ENCODE measurements around the gene PDXK. TPM values are rescaled to one million over a fixed set of nuclear protein-coding genes. Genes with fewer than 3 reads are reported as not detected.

The PDXK gene
- total and polyA plus RNA-seq, 9 of the 15 experiments (the other 6 are each of a cell fraction or from before 2014, with no cell fraction given) = 5.6 to 162 (median 76.5) TPM

GRCh38 chr21:43766734-43767497 lies 48.0 kb downstream of the PDXK start (continued):
- TF ChIP-seq, protein P1, sequence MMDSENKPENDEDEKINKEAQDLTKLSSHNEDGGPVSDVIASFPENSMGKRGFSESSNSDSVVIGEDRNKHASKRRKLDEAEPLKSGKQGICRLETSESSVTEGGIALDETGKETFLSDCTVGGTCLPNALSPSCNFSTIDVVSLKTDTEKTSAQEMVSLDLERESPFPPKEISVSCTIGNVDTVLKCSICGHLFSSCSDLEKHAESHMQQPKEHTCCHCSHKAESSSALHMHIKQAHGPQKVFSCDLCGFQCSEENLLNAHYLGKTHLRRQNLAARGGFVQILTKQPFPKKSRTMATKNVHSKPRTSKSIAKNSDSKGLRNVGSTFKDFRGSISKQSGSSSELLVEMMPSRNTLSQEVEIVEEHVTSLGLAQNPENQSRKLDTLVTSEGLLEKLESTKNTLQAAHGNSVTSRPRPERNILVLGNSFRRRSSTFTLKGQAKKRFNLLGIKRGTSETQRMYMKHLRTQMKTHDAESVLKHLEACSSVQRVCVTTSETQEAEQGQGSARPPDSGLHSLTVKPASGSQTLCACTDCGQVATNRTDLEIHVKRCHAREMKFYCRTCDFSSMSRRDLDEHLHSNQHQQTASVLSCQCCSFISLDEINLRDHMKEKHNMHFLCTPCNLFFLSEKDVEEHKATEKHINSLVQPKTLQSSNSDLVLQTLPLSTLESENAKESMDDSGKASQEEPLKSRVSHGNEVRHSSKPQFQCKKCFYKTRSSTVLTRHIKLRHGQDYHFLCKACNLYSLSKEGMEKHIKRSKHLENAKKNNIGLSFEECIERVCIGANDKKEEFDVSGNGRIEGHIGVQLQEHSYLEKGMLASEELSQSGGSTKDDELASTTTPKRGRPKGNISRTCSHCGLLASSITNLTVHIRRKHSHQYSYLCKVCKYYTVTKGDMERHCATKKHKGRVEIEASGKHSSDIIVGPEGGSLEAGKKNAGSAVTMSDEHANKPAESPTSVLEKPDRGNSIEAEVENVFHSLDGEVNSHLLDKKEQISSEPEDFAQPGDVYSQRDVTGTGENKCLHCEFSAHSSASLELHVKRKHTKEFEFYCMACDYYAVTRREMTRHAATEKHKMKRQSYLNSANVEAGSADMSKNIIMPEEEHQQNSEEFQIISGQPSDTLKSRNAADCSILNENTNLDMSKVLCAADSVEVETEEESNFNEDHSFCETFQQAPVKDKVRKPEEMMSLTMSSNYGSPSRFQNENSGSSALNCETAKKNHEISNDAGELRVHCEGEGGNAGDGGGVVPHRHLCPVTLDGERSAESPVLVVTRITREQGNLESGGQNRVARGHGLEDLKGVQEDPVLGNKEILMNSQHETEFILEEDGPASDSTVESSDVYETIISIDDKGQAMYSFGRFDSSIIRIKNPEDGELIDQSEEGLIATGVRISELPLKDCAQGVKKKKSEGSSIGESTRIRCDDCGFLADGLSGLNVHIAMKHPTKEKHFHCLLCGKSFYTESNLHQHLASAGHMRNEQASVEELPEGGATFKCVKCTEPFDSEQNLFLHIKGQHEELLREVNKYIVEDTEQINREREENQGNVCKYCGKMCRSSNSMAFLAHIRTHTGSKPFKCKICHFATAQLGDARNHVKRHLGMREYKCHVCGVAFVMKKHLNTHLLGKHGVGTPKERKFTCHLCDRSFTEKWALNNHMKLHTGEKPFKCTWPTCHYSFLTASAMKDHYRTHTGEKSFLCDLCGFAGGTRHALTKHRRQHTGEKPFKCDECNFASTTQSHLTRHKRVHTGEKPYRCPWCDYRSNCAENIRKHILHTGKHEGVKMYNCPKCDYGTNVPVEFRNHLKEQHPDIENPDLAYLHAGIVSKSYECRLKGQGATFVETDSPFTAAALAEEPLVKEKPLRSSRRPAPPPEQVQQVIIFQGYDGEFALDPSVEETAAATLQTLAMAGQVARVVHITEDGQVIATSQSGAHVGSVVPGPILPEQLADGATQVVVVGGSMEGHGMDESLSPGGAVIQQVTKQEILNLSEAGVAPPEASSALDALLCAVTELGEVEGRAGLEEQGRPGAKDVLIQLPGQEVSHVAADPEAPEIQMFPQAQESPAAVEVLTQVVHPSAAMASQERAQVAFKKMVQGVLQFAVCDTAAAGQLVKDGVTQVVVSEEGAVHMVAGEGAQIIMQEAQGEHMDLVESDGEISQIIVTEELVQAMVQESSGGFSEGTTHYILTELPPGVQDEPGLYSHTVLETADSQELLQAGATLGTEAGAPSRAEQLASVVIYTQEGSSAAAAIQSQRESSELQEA (IDR thresholded peaks at IDR 0.05; ENCODE audit: low read depth) = no peak
- no peak for TF ChIP-seq PURB (CRISPR knock-in tag; IDR thresholded peaks at IDR 0.05; ENCODE audit: low read depth)
- no peak for TF ChIP-seq ARID3A (IDR thresholded peaks at IDR 0.05; ENCODE audit: borderline replicate concordance, low read depth, low read length)
- no peak for TF ChIP-seq SOX6 (IDR thresholded peaks at IDR 0.05)
- TF ChIP-seq CREBBP (IDR thresholded peaks at IDR 0.05; ENCODE audit: low read depth, low read length) = no peak
- TF ChIP-seq, protein P2, sequence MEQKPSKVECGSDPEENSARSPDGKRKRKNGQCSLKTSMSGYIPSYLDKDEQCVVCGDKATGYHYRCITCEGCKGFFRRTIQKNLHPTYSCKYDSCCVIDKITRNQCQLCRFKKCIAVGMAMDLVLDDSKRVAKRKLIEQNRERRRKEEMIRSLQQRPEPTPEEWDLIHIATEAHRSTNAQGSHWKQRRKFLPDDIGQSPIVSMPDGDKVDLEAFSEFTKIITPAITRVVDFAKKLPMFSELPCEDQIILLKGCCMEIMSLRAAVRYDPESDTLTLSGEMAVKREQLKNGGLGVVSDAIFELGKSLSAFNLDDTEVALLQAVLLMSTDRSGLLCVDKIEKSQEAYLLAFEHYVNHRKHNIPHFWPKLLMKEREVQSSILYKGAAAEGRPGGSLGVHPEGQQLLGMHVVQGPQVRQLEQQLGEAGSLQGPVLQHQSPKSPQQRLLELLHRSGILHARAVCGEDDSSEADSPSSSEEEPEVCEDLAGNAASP (IDR thresholded peaks at IDR 0.05) = no peak
- TF ChIP-seq CXXC5 (CRISPR knock-in tag; IDR thresholded peaks at IDR 0.05) = no peak
- no peak for TF ChIP-seq ZNF175 (CRISPR knock-in tag; IDR thresholded peaks at IDR 0.05; ENCODE audit: low read depth)
- no peak for TF ChIP-seq XRCC5 (IDR thresholded peaks at IDR 0.05; ENCODE audit: low read depth, low read length)
- peak; percentile 33 to 76; a peak in 2 of 4 replicates for TF ChIP-seq MLLT1 (IDR thresholded peaks at IDR 0.05)
- no peak for TF ChIP-seq ZNF140 (CRISPR knock-in tag; IDR thresholded peaks at IDR 0.05)
- TF ChIP-seq BDP1 (IDR thresholded peaks at IDR 0.05; ENCODE audit: insufficient read depth, insufficient read length) = no peak
- TF ChIP-seq THRAP3 (IDR thresholded peaks at IDR 0.05; ENCODE audit: borderline replicate concordance) = 0 out of 2 replicates have a peak, but pooled peaks have one; percentile 24

Data from K562 (cell line).